Left renal cortex interstitium (tissue), 4 donors: ENCODE measurements around the gene ATXN1. TPM values are rescaled to one million over a fixed set of nuclear protein-coding genes. Genes with fewer than 3 reads are reported as not detected.
"Not testable (repeated sequence)": the region's sequence is repeated elsewhere in the genome, so short reads cannot be mapped to it uniquely, and the experiment has no call there.

Experiments used
- DNase-seq, 4 donors: peaks; one replicate each; pipeline ENCODE4 v3.0.0-alpha.2; 2013; ENCODE audit warnings: low read depth in 4 of 4, low spot score in 2 of 4, missing footprints in 1 of 4
- polyA plus RNA-seq, 4 donors: library from polyadenylated mRNA; unstranded; fragments of 120-200 nt; gene quantifications; one replicate each; pipeline ENCODE4 v1.2.1, GENCODE V29; 2013; ENCODE audit not compliant: insufficient read length in 4 of 4

The ATXN1 gene
- polyA plus RNA-seq, 4 donors = 17.0 to 23.0 (median 19.4) TPM

DNA sequence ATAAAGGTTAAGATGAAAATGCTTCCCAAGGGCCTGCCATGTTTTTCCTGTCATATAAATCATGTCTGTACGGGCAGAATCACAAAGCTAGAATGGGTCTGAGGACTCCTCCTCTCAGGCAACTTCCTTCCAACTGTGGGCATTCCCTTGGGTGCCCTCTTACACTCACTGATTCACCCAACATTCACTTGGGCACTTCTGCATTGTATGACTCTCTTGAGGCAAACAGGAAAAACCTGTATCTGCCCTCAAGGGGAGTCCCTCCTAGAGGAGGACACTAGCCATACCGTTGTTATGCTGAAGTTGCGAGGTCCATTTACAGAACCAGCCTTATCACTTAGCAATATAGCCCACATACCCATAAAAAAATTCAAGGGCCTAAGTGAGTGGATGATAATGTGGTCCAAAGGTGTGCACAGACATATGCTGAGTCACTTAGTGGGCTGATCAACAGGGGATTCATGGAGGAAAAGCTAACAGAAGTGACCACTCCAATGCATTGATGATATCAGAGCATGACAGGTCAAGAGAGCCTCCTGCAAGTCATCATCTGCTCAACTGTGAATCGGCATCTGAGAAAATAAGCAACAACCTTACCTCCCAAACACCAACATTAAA lies 131.1 kb downstream of the ATXN1 start:
- DNase-seq = no peak

DNA sequence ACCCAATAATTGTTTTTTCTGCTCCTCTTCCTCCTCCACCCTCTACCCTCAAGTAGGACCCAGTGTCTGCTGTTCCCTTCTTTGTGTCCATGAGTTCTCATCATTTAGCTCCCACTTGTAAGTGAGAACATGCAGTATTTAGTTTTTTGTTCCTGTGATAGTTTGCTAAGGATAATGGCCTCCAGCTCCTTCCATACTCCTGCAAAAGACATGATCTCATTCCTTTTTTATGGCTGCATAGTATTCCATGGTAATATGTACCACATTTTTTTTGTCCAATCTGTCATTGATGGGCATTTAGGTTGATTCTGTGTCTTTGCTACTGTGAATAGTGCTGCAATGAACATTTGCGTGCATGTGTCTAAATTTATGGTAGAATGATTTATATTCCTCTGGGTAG lies 132.7 kb downstream of the ATXN1 start:
- DNase-seq = not testable (repeated sequence)

DNA sequence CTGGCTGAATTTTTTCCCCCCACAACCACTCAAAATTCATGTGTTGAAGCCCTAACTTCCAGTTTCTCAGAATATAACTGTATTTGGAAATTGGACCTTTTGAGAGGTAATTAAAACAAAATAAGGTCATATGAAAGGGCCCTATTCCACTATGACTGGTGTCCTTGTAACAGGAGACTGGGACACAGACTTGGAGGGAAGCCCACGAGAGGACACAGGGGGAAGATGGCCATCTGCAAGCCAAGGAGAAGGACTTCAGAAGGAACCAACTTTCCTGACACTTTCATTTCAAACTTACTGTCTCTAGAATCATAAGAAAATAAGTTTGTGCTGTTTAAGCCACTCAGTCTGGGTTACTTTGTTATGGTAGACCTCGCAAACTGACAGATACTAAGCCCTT lies 134.6 kb downstream of the ATXN1 start:
- no peak for DNase-seq

DNA sequence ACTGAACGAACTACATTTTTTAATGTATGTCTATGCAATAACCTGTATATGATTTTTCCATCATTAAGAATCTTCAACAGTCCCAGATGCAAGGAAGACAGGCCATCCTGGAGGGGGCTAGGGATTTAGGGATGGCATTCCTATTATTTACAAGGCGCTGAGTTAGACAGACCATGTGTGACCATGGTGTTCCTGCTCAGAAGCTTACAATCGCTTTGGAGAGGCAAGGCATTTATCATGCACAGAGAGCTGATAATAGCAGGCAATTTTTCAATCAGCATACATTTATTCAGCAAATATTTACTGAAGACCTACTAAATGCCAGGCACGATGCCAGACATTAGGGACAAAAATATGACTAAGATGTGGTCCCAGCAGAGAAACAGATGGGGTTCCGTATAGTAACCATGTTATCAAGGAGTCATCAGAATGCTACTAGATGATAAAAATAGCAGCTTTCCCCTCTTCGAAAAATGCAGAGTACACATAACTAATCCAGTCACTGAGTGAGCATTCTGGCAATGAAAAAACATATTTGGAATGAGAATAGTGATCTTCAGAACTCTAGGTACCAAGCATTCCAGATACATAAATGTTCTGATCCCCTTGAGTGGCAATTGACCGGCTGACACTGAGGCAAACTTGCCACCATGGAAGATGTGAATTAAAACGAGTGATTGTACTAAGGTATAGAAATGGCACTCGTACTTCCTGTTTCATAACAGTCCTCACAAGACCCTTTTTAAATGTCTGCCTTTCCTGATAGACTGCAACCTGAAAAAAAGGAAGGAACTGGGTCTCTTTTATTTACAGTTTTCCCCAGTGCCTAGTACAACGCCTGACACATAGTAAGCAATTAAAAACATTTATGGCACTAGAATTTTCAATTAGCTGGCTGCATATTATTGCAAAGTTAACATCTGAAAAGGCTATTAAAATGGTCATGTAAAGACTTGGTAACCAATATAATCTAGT lies 135.7 kb downstream of the ATXN1 start:
- no peak for DNase-seq

DNA sequence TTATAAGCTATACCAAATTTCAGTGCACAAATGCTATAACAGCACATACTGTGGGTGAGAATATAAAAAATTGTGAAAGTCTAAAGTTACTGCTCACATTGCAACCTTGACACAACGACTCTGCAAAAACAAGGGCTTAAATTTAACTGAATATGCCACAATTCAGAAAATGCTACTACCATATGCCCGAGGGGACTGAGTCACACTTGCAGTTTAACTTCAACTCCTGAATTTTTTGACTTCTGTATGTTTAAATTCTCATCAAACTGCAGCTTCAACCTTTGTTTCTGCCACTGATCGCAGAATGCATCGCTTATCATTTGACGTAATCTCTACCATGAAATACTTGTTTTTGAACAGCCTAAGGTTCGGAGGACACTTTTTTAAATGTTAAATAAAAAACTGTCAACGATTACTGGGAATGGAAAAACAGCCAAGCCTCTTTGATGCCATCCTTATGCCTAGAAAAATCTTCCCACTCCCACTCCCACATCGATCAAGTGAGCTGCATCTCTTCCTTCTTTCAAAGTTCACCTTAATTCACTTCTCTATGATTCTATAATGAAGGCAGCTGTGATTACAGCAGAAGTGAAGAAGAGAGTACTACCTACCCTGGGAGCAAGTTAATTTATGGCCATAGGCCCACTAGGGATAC lies 136.5 kb downstream of the ATXN1 start:
- DNase-seq = no peak

DNA sequence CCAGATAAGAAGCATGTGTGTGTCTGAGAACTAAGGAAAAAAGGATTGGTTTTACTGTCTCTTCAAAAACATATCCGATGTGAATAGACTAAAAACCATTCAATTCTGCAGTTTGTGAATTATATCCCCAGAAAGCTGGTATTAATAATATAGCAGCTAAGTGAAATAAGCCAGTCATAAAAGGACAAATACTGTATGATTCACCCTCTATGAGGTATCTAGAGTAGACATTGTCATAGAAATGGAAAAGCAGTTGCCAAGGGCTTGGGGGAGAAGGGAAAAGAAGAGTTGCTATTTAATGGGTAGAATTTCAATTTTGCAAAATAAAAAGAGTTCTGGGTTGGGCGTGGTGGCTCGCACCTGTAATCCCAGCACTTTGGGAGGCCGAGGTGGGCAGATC lies 137.5 kb downstream of the ATXN1 start:
- no peak for DNase-seq

DNA sequence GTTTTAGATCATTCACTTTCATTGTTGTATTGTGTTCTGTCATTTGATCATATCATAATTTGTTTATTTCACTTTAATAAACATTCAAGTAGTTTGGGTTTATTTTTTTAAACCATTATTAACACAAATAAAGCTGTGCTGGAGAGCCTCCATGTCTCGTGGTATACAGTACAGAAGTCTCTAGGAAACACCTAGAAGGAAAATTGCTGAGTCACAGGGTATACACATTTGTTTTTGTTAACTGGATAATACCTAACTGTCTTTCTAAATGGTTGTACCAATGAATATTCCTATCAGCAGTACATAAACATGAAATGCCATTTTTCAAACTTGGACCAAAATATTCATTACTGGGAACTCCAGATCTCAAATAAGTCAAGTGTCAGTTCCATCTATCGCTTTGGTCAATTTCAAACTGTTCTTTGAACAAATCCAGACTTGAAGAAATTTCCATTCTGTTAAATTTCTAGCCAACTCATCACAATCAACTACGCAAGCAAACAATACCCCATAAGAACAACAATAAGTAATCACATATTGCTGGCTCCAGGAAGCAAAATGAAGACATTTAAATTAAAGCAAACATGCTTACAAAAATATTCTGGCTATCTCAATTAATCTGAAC lies 138.1 kb downstream of the ATXN1 start:
- DNase-seq = no peak

DNA sequence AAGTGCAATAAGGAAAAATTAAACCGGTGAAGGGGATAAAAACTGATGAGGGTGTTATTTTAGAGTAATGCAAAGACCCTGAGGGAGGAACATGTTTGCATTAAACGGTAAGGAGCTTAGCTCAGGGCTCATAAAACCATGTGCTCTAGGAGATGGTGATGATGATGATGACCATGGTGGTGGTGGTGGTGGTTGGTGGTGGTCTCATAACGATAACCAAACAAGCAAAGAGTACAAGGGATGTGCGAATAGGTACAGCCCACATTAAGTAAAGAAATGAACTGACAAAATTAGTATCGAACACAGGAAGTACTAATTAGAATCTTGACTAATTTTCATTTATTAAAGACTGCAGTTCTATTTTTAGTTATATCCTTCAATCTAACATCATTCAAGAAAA lies 139.1 kb downstream of the ATXN1 start:
- no peak for DNase-seq

DNA sequence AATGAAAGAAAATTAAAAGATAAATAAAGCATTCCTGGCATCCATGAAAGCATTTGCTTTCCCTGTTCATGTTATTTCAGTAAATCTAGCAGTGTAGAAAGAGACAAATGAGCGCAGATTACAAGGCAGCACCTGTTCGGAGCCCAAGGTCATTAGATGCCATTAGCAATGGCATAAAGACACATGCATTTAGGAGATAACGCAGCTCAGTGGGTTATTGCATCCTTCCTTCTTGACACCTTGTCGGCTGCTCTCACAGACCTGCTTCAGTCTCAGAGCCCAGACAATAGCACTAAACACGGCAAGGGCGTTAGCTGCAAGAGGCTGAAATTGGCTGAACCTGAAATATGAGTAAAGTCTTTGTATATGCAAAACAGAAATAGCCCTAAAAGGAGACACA lies 140.3 kb downstream of the ATXN1 start:
- DNase-seq = no peak

DNA sequence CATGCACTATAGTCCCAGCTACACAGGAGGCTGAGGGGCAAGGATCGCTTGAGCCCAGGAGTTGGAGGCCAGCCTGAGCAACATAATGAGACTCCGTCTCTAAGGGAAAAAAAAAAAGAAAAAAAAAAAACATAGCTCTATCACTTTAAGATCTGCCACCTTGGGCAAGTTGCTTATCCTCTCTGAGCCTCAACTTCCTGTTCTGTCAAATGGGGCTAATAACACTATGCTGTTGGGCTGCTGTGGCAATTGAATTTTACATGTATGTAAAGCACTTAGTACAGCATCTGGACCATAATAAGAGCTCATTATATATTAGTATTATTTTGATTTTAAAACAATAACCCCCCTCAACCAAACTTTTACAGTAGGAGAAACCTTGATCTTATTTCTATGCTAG lies 141.5 kb downstream of the ATXN1 start:
- DNase-seq = no peak

DNA sequence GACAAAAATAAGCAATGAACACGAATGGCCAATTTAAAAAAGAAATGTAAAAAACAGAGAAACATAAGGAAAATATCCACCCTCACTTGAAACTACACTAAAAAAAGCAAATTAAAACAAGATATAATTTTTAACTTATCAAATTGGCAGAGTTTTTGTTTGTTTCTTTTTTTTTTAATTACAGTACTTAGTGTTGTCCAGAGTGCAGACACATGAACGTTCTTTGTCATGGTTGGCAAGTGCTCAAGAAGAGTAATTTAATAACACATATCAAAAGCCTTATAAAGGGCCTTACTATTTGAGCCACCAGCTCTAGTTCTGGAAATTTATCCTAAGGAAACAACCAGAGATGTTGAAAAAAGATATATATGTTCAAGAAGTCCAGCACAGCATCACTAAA lies 142.3 kb downstream of the ATXN1 start:
- DNase-seq = peak in 3 of 4 donors; percentile 19 to 49 (median 24)

DNA sequence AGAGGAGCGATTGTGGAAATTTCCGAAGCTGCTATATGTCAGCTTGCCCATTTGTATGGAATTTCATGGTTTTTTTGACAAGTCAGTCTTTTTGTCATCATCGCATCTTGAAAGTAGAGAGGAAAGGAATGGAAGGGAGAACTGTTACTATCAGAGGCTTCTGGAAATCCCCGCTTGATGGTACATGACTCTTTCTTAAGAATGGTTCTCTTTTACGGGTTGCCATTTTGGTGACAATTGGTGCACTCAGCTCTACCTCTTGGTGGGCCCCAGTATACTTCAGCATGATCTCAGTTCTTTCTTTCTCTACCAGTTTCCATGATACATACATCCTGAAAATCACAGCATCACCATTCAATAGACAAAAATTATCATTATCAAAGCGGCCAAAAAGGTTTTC lies 146.0 kb downstream of the ATXN1 start:
- not testable (repeated sequence) for DNase-seq

DNA sequence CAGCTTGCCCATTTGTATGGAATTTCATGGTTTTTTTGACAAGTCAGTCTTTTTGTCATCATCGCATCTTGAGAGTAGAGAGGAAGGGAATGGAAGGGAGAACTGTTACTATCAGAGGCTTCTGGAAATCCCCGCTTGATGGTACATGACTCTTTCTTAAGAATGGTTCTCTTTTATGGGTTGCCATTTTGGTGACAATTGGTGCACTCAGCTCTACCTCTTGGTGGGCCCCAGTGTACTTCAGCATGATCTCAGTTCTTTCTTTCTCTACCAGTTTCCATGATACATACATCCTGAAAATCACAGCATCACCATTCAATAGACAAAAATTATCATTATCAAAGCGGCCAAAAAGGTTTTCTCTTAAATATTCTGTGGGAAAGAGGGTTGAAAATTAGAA lies 147.1 kb downstream of the ATXN1 start:
- not testable (repeated sequence) for DNase-seq

DNA sequence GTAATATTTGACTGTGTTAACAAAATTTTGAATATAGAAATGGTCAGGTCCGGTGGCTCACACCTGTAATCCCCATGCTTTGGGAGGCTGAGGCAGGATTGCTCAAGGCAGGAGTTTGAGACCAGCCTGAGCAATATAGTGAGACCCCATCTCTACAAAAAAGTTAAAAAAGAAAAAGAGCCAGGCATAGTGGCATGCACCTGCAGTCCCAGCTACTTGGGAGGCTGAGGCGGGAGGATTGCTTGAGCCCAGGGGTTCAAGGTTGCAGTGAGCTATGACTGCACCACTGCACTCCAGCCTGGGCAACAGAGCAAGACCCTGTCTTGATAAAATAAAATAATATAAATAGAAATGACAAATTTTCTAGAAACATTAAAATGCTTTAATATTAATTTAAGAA lies 147.8 kb downstream of the ATXN1 start:
- DNase-seq = not testable (repeated sequence)

DNA sequence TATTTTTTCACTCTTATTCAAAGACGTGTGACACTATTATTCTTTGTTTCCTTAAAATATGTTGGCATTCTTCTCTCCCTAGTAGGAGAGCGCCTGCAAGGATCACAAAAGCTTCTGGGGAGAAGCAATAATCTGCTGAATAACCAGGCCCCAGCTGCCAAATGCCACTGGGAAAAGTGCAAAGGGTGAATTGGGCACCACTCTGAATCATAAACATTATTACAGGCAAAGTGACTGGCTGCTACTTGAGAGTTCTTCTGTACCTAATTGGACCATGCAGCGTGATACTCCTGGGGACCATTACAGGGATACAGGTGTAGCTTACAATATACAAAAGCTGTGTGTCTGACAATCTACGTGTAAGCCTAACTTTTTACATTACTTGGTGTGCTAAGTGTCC lies 152.8 kb downstream of the ATXN1 start:
- no peak for DNase-seq

DNA sequence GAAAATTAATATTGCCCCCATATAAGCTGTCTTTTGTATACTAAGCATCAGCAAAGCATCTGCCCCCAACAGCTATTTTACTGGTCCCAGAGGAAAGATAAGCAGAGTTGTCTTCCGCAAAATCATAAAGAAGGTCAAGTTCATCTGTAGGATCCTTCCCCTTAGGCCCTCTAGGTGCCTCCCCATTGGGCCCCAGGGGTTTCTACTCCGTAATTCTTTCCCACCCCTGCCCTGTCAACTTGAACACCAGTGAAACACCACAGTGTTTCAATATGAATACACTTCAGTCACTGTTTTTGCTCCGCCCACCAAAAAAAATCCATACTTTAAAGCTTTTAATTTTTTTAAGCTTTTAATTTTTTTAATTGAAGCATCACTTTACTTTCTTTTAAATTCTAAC lies 159.2 kb downstream of the ATXN1 start:
- DNase-seq = no peak

DNA sequence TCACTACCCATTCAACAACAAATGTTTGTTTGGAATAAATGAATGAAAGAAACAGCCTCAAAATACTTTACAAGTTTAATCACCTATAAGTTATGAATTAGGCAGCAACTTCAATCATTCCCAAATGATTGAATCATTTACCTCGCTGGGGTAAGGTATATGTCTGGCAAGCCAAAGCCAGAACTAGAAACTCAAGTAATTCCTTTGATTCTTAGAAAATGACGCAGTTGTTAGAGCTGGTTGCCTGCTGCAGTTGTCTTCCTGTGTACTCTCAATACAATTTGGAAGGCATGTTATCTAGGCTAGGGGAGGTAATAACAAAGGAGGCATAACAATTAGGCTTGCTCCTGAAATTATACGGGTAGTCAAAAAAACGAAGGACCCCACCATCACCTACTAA lies 160.6 kb downstream of the ATXN1 start:
- DNase-seq = no peak

DNA sequence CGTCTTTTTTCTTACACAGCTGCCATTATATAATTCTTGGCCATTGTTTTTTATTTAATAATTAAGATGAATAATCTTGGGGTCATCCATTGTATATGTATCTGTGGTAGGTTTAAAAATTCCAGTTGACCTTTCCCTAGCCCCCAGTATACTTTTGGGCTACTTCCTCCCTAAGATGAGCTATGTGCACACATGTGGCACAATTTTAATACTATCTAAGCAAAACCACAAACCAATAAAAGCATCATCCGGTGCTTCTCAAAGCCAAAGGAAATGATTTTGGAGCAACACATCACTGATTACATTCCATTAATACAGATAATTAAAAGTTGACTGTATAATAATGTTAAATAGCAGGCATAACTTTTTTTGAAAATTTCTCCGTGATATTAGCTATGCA lies 161.2 kb downstream of the ATXN1 start:
- no peak for DNase-seq

DNA sequence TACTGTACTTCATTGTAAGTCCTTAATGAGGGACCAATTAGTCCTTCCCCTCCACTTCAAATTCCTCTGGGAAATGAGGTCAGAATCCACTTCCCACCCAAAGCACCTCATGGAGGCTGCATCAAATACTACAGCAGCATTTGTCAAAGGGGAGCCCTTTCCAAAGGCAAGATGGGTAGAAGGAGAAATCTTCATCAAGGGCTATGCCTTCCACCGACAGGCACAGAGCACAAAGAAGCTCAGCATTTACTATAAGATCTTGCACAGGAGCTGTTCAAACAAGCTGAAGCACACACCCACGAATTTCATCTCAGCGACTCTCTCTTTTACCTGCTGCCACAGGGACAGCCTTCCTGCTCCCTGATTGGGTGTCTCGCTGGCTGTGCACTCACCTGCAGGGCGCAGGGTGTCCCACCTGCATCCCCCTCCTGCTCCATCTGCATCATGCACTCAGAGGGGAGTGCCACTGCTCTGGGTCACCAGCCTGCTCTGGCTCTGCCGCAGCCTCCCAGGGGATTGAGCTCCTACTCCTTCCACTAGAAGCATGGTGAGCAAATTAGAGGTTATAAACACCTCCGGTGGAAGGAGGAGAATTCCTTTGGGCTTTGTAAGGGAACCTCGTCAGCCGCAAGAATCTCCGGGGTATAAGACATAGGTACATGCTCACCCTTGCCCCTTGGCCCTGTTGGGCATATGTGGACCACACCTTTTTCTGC lies 164.5 kb downstream of the ATXN1 start:
- DNase-seq = no peak

DNA sequence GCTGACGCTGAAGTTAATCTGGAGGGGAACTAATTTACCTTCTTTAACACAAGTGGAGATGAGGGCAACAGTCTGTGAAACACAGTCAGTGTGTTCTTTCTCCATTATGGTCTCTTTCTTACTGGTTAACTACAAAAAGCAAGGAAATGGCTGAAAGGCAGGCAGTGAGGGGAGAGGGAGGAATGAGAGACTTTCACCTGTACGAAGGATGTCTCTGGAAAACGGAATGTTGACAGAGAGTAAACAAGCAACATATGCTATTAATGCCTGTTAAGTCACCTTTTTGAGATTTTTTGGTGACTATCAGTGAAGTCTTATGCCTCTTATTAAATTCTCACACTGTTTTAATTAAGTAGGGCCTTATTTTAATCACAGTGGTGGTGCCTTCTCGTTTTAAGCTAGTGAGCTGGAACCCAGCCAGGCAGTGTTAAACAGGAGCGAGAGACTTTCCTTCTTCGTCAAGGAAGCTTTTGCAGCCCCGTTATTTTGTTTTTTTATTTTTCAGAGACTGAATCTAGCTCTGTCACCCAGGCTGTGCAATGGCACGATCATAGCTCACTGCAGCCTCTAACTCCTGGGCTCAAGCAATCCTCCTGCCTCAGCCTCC lies 165.6 kb downstream of the ATXN1 start:
- no peak for DNase-seq
